WTC11 (cell line): ENCODE measurements around the gene CXCL12. TPM values are rescaled to one million over a fixed set of nuclear protein-coding genes. Genes with fewer than 3 reads are reported as not detected.

ENCODE experiments used
- ATAC-seq: fragments of 200-7000 bp; cut with Tn5 transposase; 2 replicates; pipeline ENCODE4 v1.10.0; 2021; ENCODE audit warnings: mild to moderate bottlenecking, moderate library complexity
- CTCF ChIA-PET: fragments of 300-600 bp; sonication (Branson Sonifier 250); formaldehyde crosslinking; loops from one replicate; lab custom pipeline; 2021; ENCODE audit warnings: antibody characterized with exemption; lab: Charles Lee
- POLR2A ChIA-PET: fragments of 350-600 bp; sonication (Branson Sonifier 250); formaldehyde crosslinking; loops from one replicate; lab custom pipeline; 2021; ENCODE audit warnings: antibody characterized with exemption; lab: Charles Lee
- DNase-seq: peaks from one replicate; pipeline ENCODE4 v3.0.0; 2021; ENCODE audit warnings: low spot score
- H3K27ac Mint-ChIP-seq: 2 replicates; pipeline ENCODE4 v1.8.0; 2021; ENCODE audit warnings: mixed read lengths
- H3K27me3 Mint-ChIP-seq: 2 replicates; pipeline ENCODE4 v1.8.0; 2021; ENCODE audit warnings: low read depth, mild to moderate bottlenecking, moderate library complexity, mixed read lengths
- H3K36me3 Mint-ChIP-seq: 2 replicates; pipeline ENCODE4 v1.8.0; 2021; ENCODE audit warnings: mixed read lengths
- H3K4me1 Mint-ChIP-seq: 2 replicates; pipeline ENCODE4 v1.8.0; 2022; ENCODE audit warnings: mixed read lengths
- H3K4me3 Mint-ChIP-seq: 2 replicates; pipeline ENCODE4 v1.8.0; 2021; ENCODE audit warnings: mild to moderate bottlenecking, moderate library complexity, mixed read lengths
- H3K9me3 Mint-ChIP-seq: 2 replicates; pipeline ENCODE4 v1.8.0; 2021; ENCODE audit warnings: mixed read lengths
- EMX1 ChIP-seq: fragments of 250-450 bp; sonication (Bioruptor Pico); IDR thresholded peaks from 2 replicates; pipeline ENCODE4 v1.8.0; 2021; ENCODE audit warnings: mild to moderate bottlenecking
- NFATC4 ChIP-seq: fragments of 250-450 bp; sonication (Bioruptor Pico); IDR thresholded peaks from 2 replicates; pipeline ENCODE4 v1.9.0; 2021; ENCODE audit warnings: mild to moderate bottlenecking
- NFE2L1 ChIP-seq: sonication (generic); formaldehyde crosslinking; IDR thresholded peaks from 2 replicates; pipeline ENCODE4 v1.8.1; 2023; ENCODE audit warnings: missing genetic modification reagents
- NR3C1 ChIP-seq: sonication (generic); formaldehyde crosslinking; conservative IDR thresholded peaks from 2 replicates; pipeline ENCODE4 v1.8.1; 2023; ENCODE audit warnings: low read depth, mild to moderate bottlenecking, missing genetic modification reagents
- PRRX2 ChIP-seq: fragments of 250-450 bp; sonication (Bioruptor Pico); IDR thresholded peaks from 2 replicates; pipeline ENCODE4 v1.8.0; 2021; ENCODE audit warnings: mild to moderate bottlenecking
- SMAD3 ChIP-seq: sonication (generic); formaldehyde crosslinking; IDR thresholded peaks from 2 replicates; pipeline ENCODE4 v1.8.0; 2022; ENCODE audit warnings: missing genetic modification reagents, mild to moderate bottlenecking, borderline replicate concordance
- SOX15 ChIP-seq: fragments of 250-450 bp; sonication (Bioruptor Pico); IDR thresholded peaks from 2 replicates; pipeline ENCODE4 v1.9.0; 2021; ENCODE audit warnings: mild to moderate bottlenecking
- TEAD1 ChIP-seq: sonication (generic); formaldehyde crosslinking; IDR thresholded peaks from 2 replicates; pipeline ENCODE4 v1.8.0; 2022; ENCODE audit warnings: mild to moderate bottlenecking, missing genetic modification reagents
- USF1 ChIP-seq: sonication (generic); formaldehyde crosslinking; IDR thresholded peaks from 2 replicates; pipeline ENCODE4 v1.8.0; 2022; ENCODE audit warnings: mild to moderate bottlenecking, missing genetic modification reagents
- ZBTB21 ChIP-seq: sonication (generic); formaldehyde crosslinking; IDR thresholded peaks from 2 replicates; pipeline ENCODE4 v1.8.1; 2023; ENCODE audit warnings: mild to moderate bottlenecking, missing genetic modification reagents, borderline replicate concordance
- ZNF121 ChIP-seq: sonication (generic); formaldehyde crosslinking; IDR thresholded peaks from 2 replicates; pipeline ENCODE4 v1.8.0; 2023; ENCODE audit warnings: missing genetic modification reagents
- ZNF138 ChIP-seq: sonication (generic); formaldehyde crosslinking; conservative IDR thresholded peaks from 2 replicates; pipeline ENCODE4 v1.8.1; 2022; ENCODE audit warnings: mild to moderate bottlenecking, moderate library complexity, missing genetic modification reagents
- ZNF423 ChIP-seq: fragments of 250-450 bp; sonication (Bioruptor Pico); IDR thresholded peaks from 2 replicates; pipeline ENCODE4 v2.1.2; 2022; ENCODE audit warnings: mild to moderate bottlenecking, moderate library complexity
- total RNA-seq: library from RNA; stranded (reverse); gene quantifications from 3 replicates; pipeline ENCODE4 v1.2.3, GENCODE V29; 2021
- TF ChIP-seq, protein P1 (sequence below): sonication (generic); formaldehyde crosslinking; conservative IDR thresholded peaks from 2 replicates; pipeline ENCODE4 v1.8.1; 2022; ENCODE audit warnings: mild to moderate bottlenecking, missing genetic modification reagents
- TF ChIP-seq, protein P2 (sequence below): sonication (generic); formaldehyde crosslinking; IDR thresholded peaks from 2 replicates; pipeline ENCODE4 v1.8.1; 2022; ENCODE audit warnings: mild to moderate bottlenecking, missing genetic modification reagents, moderate library complexity, borderline replicate concordance
- TF ChIP-seq, protein P3 (sequence below): fragments of 250-450 bp; sonication (Bioruptor Pico); IDR thresholded peaks from 2 replicates; pipeline ENCODE4 v1.9.0; 2021; ENCODE audit warnings: mild to moderate bottlenecking, borderline replicate concordance
- TF ChIP-seq, protein P4 (sequence below): sonication (generic); formaldehyde crosslinking; IDR thresholded peaks from 2 replicates; pipeline ENCODE4 v1.8.0; 2023; ENCODE audit warnings: missing genetic modification reagents, mild to moderate bottlenecking, borderline replicate concordance

Gene CXCL12
- total RNA-seq, 1 experiment from 2014 or later, result 52.4 TPM

DNA sequence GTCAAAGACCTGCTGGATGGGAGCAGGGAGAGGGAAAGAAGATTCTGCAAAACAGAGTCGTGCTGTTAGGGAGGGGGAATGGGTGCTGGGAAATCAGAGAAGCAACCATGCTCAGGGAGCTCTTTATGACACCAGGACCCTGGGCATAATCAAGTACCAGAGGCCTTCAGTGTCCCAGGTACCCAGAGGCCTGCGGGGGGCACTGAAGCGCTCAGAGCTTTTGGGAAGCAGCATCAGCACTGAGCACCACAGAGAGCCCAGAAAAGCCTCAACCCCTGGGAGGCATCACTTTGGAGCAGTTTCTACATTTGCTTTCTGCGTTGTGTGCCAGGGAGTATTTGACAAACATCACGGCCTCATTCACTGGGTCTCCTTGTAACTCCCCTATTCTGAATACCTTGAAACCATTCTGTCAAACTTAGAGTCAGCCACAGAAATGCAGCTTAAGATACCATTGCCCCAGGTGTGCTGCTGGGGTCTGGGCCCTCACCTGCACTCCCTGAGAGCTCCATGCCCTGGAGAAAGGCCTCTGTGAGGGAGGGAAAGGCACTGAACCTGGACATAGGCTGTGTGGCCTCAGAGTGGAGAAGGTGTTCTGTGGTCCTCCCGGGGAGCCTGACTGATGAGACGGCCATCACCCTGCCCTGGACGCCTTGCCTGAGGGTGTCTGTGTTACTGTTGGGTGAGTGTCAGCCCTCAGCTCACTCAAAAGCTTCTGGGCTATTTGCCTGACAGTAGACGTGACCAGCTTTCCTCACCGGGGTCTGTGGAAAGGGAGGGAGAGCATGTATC lies 37.1 kb downstream of the CXCL12 start:
- CTCF ChIA-PET, result interaction anchor here (0.8 to 1.9 kb wide), 10 partner anchors 12 to 462 kb away, joined by 3 to 19 read pairs (median 5); no protein-coding TSS in a partner anchor
- Mint-ChIP-seq H3K36me3 (peaks cover 16% of the 10 kb centered on the region), H3K9me3 (peaks cover 6% of the 10 kb centered on the region; the same call in 1 of the 2 replicates)

More for the DNA sequence above, 37.1 kb downstream of the CXCL12 start:
- TF ChIP-seq ZNF423 (CRISPR knock-in tag) (no peak), USF1 (CRISPR knock-in tag) (no peak), SMAD3 (CRISPR knock-in tag) (no peak), PRRX2 (CRISPR knock-in tag) (no peak), ZNF121 (CRISPR knock-in tag) (no peak), ZNF138 (CRISPR knock-in tag) (no peak), SOX15 (no peak), EMX1 (no peak), NFATC4 (CRISPR knock-in tag) (no peak), NR3C1 (CRISPR knock-in tag) (no peak), NFE2L1 (CRISPR knock-in tag) (no peak), TEAD1 (CRISPR knock-in tag) (no peak), ZBTB21 (CRISPR knock-in tag) (no peak)
- TF ChIP-seq, protein P1, sequence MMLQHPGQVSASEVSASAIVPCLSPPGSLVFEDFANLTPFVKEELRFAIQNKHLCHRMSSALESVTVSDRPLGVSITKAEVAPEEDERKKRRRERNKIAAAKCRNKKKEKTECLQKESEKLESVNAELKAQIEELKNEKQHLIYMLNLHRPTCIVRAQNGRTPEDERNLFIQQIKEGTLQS (CRISPR knock-in tag), result no peak
- TF ChIP-seq, protein P2, sequence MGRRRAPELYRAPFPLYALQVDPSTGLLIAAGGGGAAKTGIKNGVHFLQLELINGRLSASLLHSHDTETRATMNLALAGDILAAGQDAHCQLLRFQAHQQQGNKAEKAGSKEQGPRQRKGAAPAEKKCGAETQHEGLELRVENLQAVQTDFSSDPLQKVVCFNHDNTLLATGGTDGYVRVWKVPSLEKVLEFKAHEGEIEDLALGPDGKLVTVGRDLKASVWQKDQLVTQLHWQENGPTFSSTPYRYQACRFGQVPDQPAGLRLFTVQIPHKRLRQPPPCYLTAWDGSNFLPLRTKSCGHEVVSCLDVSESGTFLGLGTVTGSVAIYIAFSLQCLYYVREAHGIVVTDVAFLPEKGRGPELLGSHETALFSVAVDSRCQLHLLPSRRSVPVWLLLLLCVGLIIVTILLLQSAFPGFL (CRISPR knock-in tag), result no peak
- TF ChIP-seq, protein P3, sequence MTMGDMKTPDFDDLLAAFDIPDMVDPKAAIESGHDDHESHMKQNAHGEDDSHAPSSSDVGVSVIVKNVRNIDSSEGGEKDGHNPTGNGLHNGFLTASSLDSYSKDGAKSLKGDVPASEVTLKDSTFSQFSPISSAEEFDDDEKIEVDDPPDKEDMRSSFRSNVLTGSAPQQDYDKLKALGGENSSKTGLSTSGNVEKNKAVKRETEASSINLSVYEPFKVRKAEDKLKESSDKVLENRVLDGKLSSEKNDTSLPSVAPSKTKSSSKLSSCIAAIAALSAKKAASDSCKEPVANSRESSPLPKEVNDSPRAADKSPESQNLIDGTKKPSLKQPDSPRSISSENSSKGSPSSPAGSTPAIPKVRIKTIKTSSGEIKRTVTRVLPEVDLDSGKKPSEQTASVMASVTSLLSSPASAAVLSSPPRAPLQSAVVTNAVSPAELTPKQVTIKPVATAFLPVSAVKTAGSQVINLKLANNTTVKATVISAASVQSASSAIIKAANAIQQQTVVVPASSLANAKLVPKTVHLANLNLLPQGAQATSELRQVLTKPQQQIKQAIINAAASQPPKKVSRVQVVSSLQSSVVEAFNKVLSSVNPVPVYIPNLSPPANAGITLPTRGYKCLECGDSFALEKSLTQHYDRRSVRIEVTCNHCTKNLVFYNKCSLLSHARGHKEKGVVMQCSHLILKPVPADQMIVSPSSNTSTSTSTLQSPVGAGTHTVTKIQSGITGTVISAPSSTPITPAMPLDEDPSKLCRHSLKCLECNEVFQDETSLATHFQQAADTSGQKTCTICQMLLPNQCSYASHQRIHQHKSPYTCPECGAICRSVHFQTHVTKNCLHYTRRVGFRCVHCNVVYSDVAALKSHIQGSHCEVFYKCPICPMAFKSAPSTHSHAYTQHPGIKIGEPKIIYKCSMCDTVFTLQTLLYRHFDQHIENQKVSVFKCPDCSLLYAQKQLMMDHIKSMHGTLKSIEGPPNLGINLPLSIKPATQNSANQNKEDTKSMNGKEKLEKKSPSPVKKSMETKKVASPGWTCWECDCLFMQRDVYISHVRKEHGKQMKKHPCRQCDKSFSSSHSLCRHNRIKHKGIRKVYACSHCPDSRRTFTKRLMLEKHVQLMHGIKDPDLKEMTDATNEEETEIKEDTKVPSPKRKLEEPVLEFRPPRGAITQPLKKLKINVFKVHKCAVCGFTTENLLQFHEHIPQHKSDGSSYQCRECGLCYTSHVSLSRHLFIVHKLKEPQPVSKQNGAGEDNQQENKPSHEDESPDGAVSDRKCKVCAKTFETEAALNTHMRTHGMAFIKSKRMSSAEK (CRISPR knock-in tag), result no peak
- TF ChIP-seq, protein P4, sequence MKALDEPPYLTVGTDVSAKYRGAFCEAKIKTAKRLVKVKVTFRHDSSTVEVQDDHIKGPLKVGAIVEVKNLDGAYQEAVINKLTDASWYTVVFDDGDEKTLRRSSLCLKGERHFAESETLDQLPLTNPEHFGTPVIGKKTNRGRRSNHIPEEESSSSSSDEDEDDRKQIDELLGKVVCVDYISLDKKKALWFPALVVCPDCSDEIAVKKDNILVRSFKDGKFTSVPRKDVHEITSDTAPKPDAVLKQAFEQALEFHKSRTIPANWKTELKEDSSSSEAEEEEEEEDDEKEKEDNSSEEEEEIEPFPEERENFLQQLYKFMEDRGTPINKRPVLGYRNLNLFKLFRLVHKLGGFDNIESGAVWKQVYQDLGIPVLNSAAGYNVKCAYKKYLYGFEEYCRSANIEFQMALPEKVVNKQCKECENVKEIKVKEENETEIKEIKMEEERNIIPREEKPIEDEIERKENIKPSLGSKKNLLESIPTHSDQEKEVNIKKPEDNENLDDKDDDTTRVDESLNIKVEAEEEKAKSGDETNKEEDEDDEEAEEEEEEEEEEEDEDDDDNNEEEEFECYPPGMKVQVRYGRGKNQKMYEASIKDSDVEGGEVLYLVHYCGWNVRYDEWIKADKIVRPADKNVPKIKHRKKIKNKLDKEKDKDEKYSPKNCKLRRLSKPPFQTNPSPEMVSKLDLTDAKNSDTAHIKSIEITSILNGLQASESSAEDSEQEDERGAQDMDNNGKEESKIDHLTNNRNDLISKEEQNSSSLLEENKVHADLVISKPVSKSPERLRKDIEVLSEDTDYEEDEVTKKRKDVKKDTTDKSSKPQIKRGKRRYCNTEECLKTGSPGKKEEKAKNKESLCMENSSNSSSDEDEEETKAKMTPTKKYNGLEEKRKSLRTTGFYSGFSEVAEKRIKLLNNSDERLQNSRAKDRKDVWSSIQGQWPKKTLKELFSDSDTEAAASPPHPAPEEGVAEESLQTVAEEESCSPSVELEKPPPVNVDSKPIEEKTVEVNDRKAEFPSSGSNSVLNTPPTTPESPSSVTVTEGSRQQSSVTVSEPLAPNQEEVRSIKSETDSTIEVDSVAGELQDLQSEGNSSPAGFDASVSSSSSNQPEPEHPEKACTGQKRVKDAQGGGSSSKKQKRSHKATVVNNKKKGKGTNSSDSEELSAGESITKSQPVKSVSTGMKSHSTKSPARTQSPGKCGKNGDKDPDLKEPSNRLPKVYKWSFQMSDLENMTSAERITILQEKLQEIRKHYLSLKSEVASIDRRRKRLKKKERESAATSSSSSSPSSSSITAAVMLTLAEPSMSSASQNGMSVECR (CRISPR knock-in tag), result no peak
- peaks cover 36% of the 10 kb centered on the region for H3K4me1 Mint-ChIP-seq
- no peaks in the 10 kb centered on the region; the same call in 1 of the 2 replicates for H3K27me3 Mint-ChIP-seq
- H3K27ac Mint-ChIP-seq, result no peak overlapping the region
- DNase-seq (no peak), ATAC-seq (peak; percentile 59)
- POLR2A ChIA-PET, result interaction anchor here (1.1 to 1.3 kb wide), 2 partner anchors 12 to 23 kb away, joined by 3 read pairs; no protein-coding TSS in a partner anchor
- H3K4me3 Mint-ChIP-seq, result no peak overlapping the region
